Endothelial cell (in vitro differentiated cells): Measurements from ENCODE around the gene SPPL2C. TPM values are rescaled to one million over a fixed set of nuclear protein-coding genes. Genes with fewer than 3 reads are reported as not detected.

Source experiments
- DNase-seq: peaks from one replicate; pipeline ENCODE4 v3.0.0; 2021; ENCODE audit warnings: low spot score
- H3K27ac Mint-ChIP-seq: one replicate; pipeline ENCODE4 v1.8.0; 2021; ENCODE audit warnings: mixed read lengths, inconsistent platforms; ENCODE audit not compliant: unreplicated experiment
- H3K27me3 Mint-ChIP-seq: one replicate; pipeline ENCODE4 v1.8.0; 2021; ENCODE audit warnings: mild to moderate bottlenecking, moderate library complexity, mixed read lengths, inconsistent platforms; ENCODE audit not compliant: unreplicated experiment
- H3K36me3 Mint-ChIP-seq: one replicate; pipeline ENCODE4 v1.8.0; 2021; ENCODE audit warnings: mild to moderate bottlenecking, low read depth, mixed read lengths, inconsistent platforms; ENCODE audit not compliant: unreplicated experiment
- H3K4me1 Mint-ChIP-seq: one replicate; pipeline ENCODE4 v1.8.0; 2021; ENCODE audit warnings: mild to moderate bottlenecking, mixed read lengths, inconsistent platforms; ENCODE audit not compliant: unreplicated experiment
- H3K4me3 Mint-ChIP-seq: one replicate; pipeline ENCODE4 v1.8.0; 2021; ENCODE audit warnings: mild to moderate bottlenecking, mixed read lengths, inconsistent platforms; ENCODE audit not compliant: unreplicated experiment
- H3K9me3 Mint-ChIP-seq: one replicate; pipeline ENCODE4 v1.8.0; 2021; ENCODE audit warnings: mixed read lengths, inconsistent platforms; ENCODE audit not compliant: unreplicated experiment
- total RNA-seq: library from RNA; stranded (reverse); fragmentation: NEBNext Ultra II Directional; extraction: Animal tissue kit (Norgen Biotek cat#: 25700); gene quantifications from one replicate; pipeline ENCODE4 v1.2.1, GENCODE V29; 2021; ENCODE audit not compliant: unreplicated experiment
- TF ChIP-seq, protein P1 (sequence below): fragments of 200-600 bp; sonication (generic); IDR thresholded peaks from one replicate; pipeline ENCODE4 v1.5.0; 2021; ENCODE audit warnings: antibody characterized with exemption; ENCODE audit not compliant: unreplicated experiment

SPPL2C gene
- total RNA-seq, 1 donor from 2014 or later: not detected

DNA sequence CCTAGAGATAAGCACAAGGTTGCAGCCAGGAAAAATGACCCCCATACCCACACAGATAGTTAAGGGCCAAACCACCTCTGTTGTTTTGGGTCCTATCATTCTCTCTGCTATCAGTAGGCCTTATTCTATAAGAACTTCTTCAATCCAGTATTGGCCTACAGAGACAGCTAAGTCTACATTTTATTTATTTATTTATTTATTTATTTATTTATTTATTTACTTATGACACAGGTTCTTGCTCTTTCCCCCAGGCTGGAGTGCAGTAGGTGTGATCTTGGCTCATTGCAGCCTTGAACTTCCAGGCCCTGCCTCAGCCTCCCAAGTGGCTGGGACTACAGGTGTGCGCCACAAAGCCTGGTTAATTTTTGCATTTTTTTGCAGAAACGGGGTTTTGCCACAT is 42.2 kb downstream of the SPPL2C start:
- TF ChIP-seq, protein P1, sequence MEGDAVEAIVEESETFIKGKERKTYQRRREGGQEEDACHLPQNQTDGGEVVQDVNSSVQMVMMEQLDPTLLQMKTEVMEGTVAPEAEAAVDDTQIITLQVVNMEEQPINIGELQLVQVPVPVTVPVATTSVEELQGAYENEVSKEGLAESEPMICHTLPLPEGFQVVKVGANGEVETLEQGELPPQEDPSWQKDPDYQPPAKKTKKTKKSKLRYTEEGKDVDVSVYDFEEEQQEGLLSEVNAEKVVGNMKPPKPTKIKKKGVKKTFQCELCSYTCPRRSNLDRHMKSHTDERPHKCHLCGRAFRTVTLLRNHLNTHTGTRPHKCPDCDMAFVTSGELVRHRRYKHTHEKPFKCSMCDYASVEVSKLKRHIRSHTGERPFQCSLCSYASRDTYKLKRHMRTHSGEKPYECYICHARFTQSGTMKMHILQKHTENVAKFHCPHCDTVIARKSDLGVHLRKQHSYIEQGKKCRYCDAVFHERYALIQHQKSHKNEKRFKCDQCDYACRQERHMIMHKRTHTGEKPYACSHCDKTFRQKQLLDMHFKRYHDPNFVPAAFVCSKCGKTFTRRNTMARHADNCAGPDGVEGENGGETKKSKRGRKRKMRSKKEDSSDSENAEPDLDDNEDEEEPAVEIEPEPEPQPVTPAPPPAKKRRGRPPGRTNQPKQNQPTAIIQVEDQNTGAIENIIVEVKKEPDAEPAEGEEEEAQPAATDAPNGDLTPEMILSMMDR: no peak
- Mint-ChIP-seq H3K4me3 (no peak overlapping the region), H3K4me1 (no peaks in the 10 kb centered on the region), H3K27ac (no peak overlapping the region), H3K36me3 (no peaks in the 10 kb centered on the region), H3K9me3 (no peaks in the 10 kb centered on the region), H3K27me3 (peaks cover 5% of the 10 kb centered on the region)
- no peak for DNase-seq

DNA sequence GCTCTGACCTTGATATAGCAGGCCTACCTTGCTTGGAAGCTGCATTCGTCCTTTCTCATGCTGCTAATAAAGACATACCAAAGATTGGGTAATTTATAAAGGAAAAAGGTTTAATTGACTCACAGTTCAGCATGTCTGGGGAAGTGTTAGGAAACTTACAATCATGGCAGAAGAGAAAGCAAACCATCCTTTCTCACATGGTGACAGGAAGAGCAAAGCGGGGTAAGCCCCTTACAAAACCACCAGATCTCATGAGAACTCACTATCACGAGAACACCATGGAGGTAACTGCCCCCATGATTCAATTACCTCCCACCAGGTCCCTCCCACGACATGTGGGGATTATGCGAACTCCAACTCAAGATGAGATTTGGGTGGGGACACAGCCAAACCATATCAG is 43.7 kb downstream of the SPPL2C start:
- H3K4me1 Mint-ChIP-seq: no peaks in the 10 kb centered on the region
- no peaks in the 10 kb centered on the region for H3K9me3 Mint-ChIP-seq
- peaks cover 7% of the 10 kb centered on the region for H3K27me3 Mint-ChIP-seq
- TF ChIP-seq, protein P1: no peak
- DNase-seq: no peak
- H3K36me3 Mint-ChIP-seq: no peaks in the 10 kb centered on the region
- H3K27ac Mint-ChIP-seq: no peak overlapping the region
- no peak overlapping the region for H3K4me3 Mint-ChIP-seq

GRCh38 chr17:45889579-45889978 is 44.9 kb downstream of the SPPL2C start:
- TF ChIP-seq, protein P1: no peak
- no peak for DNase-seq
- Mint-ChIP-seq H3K9me3 (no peaks in the 10 kb centered on the region), H3K27ac (no peak overlapping the region), H3K36me3 (no peaks in the 10 kb centered on the region), H3K4me1 (peaks cover 3% of the 10 kb centered on the region), H3K27me3 (peaks cover 5% of the 10 kb centered on the region), H3K4me3 (no peak overlapping the region)

GRCh38 chr17:45893725-45894021 is 49.0 kb downstream of the SPPL2C start:
- TF ChIP-seq, protein P1: no peak
- Mint-ChIP-seq H3K27ac (peak overlapping the region; percentile 31), H3K36me3 (no peaks in the 10 kb centered on the region), H3K4me3 (peak overlapping the region; percentile 72), H3K9me3 (no peaks in the 10 kb centered on the region), H3K4me1 (peaks cover 6% of the 10 kb centered on the region), H3K27me3 (peaks cover 14% of the 10 kb centered on the region)
- no peak for DNase-seq

- peak within 1 kb of the TSS; percentile 85 for H3K4me3 Mint-ChIP-seq
- H3K9me3 Mint-ChIP-seq: no peaks in the 10 kb centered on the region
- peak within 1 kb of the TSS; percentile 31 for H3K27ac Mint-ChIP-seq
- H3K4me1 Mint-ChIP-seq: peaks cover 6% of the 10 kb centered on the region
- TF ChIP-seq, protein P1: peak; percentile 92
- H3K36me3 Mint-ChIP-seq: no peaks in the 10 kb centered on the region
- peak; percentile 95 for DNase-seq
- H3K27me3 Mint-ChIP-seq: peaks cover 14% of the 10 kb centered on the region
These were observed 49.5 kb downstream of the SPPL2C start, which contains the start of gene MAPT for GRCh38 chr17:45894022-45894784. Gene MAPT, plus strand, starts transcription at chr17:45894554. Its CDS starts 67,784 bp downstream, at chr17:45962338.
